K562 (cell line): ENCODE results near the gene NUP160. TPM values are rescaled to one million over a fixed set of nuclear protein-coding genes. Genes with fewer than 3 reads are reported as not detected.
A peak's percentile ranks its signal among the peaks of the same experiment; 100 is the strongest.

Experiments used
- ARID3A ChIP-seq: IDR thresholded peaks from 2 replicates; pipeline ENCODE4 v1.6.1; 2012; ENCODE audit warnings: low read depth, low read length, improper control_type of control experiment, borderline replicate concordance
- CBFA2T3 ChIP-seq: fragments of 450-650 bp; IDR thresholded peaks from 2 replicates; pipeline ENCODE4 v1.6.1; 2017
- CC2D1A ChIP-seq: fragments of 450-650 bp; IDR thresholded peaks from 2 replicates; pipeline ENCODE4 v1.6.1; 2017; ENCODE audit warnings: mild to moderate bottlenecking
- CEBPG ChIP-seq, 3 experiments: fragments of 200-800 bp in 1 of 3; sonication (Bioruptor generic) in 1 of 3; sonication (generic) in 1 of 3; formaldehyde crosslinking in 1 of 3; IDR thresholded peaks in 2 of 3; conservative IDR thresholded peaks in 1 of 3; 2 replicates each; pipeline versions ENCODE4 v1.6.1 to v1.8.0; 2016 to 2022; ENCODE audit warnings: missing compliant biosample characterization in 2 of 3, missing genetic modification characterization in 2 of 3, mild to moderate bottlenecking in 1 of 3, missing genetic modification reagents in 1 of 3
- FOXA1 ChIP-seq: fragments of 450-650 bp; IDR thresholded peaks from 2 replicates; pipeline ENCODE4 v1.6.1; 2016; ENCODE audit warnings: mild to moderate bottlenecking, borderline replicate concordance
- HNRNPUL1 ChIP-seq: fragments of 200-400 bp; formaldehyde crosslinking; IDR thresholded peaks from 2 replicates; pipeline ENCODE4 v1.6.1; 2017; ENCODE audit warnings: low read length
- MAFG ChIP-seq: fragments of 450-650 bp; conservative IDR thresholded peaks from 2 replicates; pipeline ENCODE4 v1.6.1; 2016; ENCODE audit warnings: missing genetic modification characterization, missing compliant biosample characterization
- MCM7 ChIP-seq, 2 experiments: fragments of 450-650 bp; IDR thresholded peaks; 2 replicates each; pipeline ENCODE4 v1.6.1; 2016 to 2018
- PHF20 ChIP-seq: fragments of 450-650 bp; IDR thresholded peaks from 2 replicates; pipeline ENCODE4 v1.6.1; 2018; ENCODE audit not compliant: partially characterized antibody
- PHF8 ChIP-seq: fragments of 200-600 bp; sonication (generic); IDR thresholded peaks from 2 replicates; pipeline ENCODE4 v1.6.1; 2012; ENCODE audit warnings: mixed run types, mild to moderate bottlenecking, inconsistent platforms, low read length, moderate library complexity, borderline replicate concordance
- PRPF4 ChIP-seq: fragments of 200-400 bp; formaldehyde crosslinking; IDR thresholded peaks from one replicate; pipeline ENCODE4 v1.6.1; 2017; ENCODE audit warnings: low read length, low read depth, mild to moderate bottlenecking; ENCODE audit not compliant: insufficient read depth, poor library complexity, severe bottlenecking
- PTTG1 ChIP-seq: fragments of 450-650 bp; IDR thresholded peaks from 2 replicates; pipeline ENCODE4 v1.6.1; 2016; ENCODE audit warnings: low read depth, mild to moderate bottlenecking, missing genetic modification characterization, missing compliant biosample characterization
- PURB ChIP-seq: sonication (generic); formaldehyde crosslinking; IDR thresholded peaks from 2 replicates; pipeline ENCODE4 v1.9.0; 2021; ENCODE audit warnings: low read depth, mild to moderate bottlenecking, missing genetic modification reagents
- RFX1 ChIP-seq: fragments of 450-650 bp; IDR thresholded peaks from 2 replicates; pipeline ENCODE4 v1.6.1; 2016; ENCODE audit warnings: mild to moderate bottlenecking, moderate library complexity
- TRIM28 ChIP-seq: fragments of 450-650 bp; IDR thresholded peaks from 2 replicates; pipeline ENCODE4 v1.6.1; 2017
- UBTF ChIP-seq, 2 experiments: IDR thresholded peaks; 2 replicates each; pipeline ENCODE4 v1.6.1; 2012; ENCODE audit warnings: improper control_type of control experiment in 2 of 2, low read depth in 2 of 2, low read length in 2 of 2, borderline replicate concordance in 1 of 2
- ZBTB17 ChIP-seq: fragments of 450-650 bp; formaldehyde crosslinking; IDR thresholded peaks from 2 replicates; pipeline ENCODE4 v1.4.0; 2020; ENCODE audit warnings: mild to moderate bottlenecking
- ZNF431 ChIP-seq: sonication (generic); formaldehyde crosslinking; IDR thresholded peaks from 2 replicates; pipeline ENCODE4 v1.8.0; 2022; ENCODE audit warnings: mild to moderate bottlenecking, missing genetic modification reagents
- ZNF696 ChIP-seq: fragments of 250-450 bp; sonication (Bioruptor Pico); conservative IDR thresholded peaks from 2 replicates; pipeline ENCODE4 v1.4.0; 2020; ENCODE audit warnings: mild to moderate bottlenecking, moderate library complexity
- polyA plus RNA-seq, 8 experiments: library from polyadenylated mRNA; depleted of rRNA in 4 of 8; stranded (reverse) in 5 of 8; unstranded in 3 of 8; fragments of >200 nt; fragmentation: Nextera tagmentation in 2 of 8; fragmentation: Illumina TruSeq in 1 of 8; extraction: Ambion mirVana in 2 of 8; extraction: Trizol in 1 of 8; gene quantifications; 2 replicates each; pipeline versions ENCODE4 v1.2.1 to v1.2.3, GENCODE V29; 2011 to 2014; ENCODE audit warnings: inconsistent platforms in 1 of 8, missing spikeins in 1 of 8
- total RNA-seq, 7 experiments: library from RNA; depleted of rRNA in 6 of 7; stranded (reverse); fragments of >200 nt in 6 of 7; fragmentation: Illumina TruSeq in 2 of 7; extraction: Trizol in 2 of 7; gene quantifications; 2 replicates each; pipeline versions ENCODE4 v1.2.1 to v1.2.3, GENCODE V29; 2011 to 2021; ENCODE audit warnings: low replicate concordance in 1 of 7
- TF ChIP-seq, protein P1 (sequence below): fragments of 450-650 bp; formaldehyde crosslinking; IDR thresholded peaks from 2 replicates; pipeline ENCODE4 v1.4.0; 2022; ENCODE audit warnings: missing genetic modification characterization
- TF ChIP-seq, protein P2 (sequence below): fragments of 250-450 bp; sonication (Bioruptor Pico); IDR thresholded peaks from 2 replicates; pipeline ENCODE4 v1.6.1; 2021; ENCODE audit warnings: mild to moderate bottlenecking
- TF ChIP-seq, protein P3 (sequence below): fragments of 450-650 bp; formaldehyde crosslinking; IDR thresholded peaks from 2 replicates; pipeline ENCODE4 v1.4.0; 2022; ENCODE audit warnings: mild to moderate bottlenecking, moderate library complexity

NUP160 gene
- total and polyA plus RNA-seq, 9 of the 15 experiments (the other 6 are each of a cell fraction or from before 2014, with no cell fraction given): 41.5 to 112 (median 65.0) TPM

DNA sequence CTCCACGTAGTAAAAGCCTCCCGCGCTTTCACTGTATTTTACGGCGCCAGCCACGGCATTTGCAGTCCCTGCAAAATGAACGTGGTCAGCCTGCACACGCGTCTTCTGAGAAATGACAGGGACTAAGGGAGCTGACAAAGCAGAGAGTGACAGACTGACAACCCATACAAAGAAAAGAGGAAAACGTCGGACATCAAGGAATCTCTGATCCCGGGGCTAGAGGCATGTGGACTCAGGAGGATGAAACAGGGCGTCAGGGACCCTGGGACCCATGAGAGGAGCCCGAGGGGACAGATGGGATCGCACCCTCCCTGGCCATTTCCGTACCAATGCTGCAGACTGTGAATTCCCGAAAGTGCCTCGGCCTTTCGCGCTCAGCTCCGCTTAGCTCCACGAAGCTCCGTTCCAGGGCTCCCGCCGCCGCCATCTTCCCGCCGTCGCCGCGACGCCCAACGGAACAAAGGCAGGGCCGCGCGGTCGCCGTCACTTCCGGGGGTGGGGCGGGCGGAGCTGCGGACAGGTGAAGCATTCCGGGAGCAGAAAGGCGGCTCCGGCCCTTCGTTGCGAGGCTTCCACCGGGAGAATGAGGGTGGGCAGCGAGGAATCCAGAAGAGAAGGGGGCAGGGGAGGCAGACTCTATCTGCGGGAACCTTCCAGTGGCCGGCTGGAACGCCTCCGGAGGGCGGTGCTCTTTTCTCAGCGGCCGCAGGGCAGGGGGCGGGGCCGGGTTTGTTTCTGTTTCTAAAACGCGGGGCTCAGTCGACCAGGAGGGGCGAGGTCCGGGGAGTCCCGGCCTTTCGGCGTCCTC lies at the start of gene NUP160 (continued):
- no peak for TF ChIP-seq MAFG (tag)
- no peak for TF ChIP-seq UBTF (IDR thresholded peaks at IDR 0.05; ENCODE audit: borderline replicate concordance in 1 of 2, low read depth in 2 of 2, low read length in 2 of 2)
- peak; percentile 86 for TF ChIP-seq PHF20
- TF ChIP-seq ZNF696: no peak
- TF ChIP-seq CEBPG (CRISPR knock-in tag; IDR thresholded peaks at IDR 0.05): no peak
- TF ChIP-seq CEBPG (tag; conservative IDR thresholded peaks at IDR 0.05 in 1 of 2, IDR thresholded peaks at IDR 0.05 in 1 of 2): no peak
- no peak for TF ChIP-seq CC2D1A
- no peak for TF ChIP-seq RFX1
- TF ChIP-seq ZBTB17 (CRISPR knock-in tag): no peak
- no peak for TF ChIP-seq ARID3A
- TF ChIP-seq FOXA1: no peak
- TF ChIP-seq CBFA2T3: no peak
- TF ChIP-seq MCM7 (IDR thresholded peaks at IDR 0.05): no peak
- no peak for TF ChIP-seq TRIM28
- TF ChIP-seq ZNF431 (CRISPR knock-in tag): 0 out of 2 replicates have a peak, but pooled peaks have one; percentile 29
- TF ChIP-seq HNRNPUL1: no peak
- TF ChIP-seq, protein P1, sequence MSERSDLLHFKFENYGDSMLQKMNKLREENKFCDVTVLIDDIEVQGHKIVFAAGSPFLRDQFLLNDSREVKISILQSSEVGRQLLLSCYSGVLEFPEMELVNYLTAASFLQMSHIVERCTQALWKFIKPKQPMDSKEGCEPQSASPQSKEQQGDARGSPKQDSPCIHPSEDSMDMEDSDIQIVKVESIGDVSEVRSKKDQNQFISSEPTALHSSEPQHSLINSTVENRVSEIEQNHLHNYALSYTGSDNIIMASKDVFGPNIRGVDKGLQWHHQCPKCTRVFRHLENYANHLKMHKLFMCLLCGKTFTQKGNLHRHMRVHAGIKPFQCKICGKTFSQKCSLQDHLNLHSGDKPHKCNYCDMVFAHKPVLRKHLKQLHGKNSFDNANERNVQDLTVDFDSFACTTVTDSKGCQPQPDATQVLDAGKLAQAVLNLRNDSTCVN: no peak
- no peak for TF ChIP-seq PTTG1 (tag)
- TF ChIP-seq, protein P2, sequence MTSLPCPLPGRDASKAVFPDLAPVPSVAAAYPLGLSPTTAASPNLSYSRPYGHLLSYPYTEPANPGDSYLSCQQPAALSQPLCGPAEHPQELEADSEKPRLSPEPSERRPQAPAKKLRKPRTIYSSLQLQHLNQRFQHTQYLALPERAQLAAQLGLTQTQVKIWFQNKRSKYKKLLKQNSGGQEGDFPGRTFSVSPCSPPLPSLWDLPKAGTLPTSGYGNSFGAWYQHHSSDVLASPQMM (CRISPR knock-in tag): no peak
- TF ChIP-seq PRPF4: no peak
- TF ChIP-seq PHF8: peak; percentile 98
- TF ChIP-seq, protein P3, sequence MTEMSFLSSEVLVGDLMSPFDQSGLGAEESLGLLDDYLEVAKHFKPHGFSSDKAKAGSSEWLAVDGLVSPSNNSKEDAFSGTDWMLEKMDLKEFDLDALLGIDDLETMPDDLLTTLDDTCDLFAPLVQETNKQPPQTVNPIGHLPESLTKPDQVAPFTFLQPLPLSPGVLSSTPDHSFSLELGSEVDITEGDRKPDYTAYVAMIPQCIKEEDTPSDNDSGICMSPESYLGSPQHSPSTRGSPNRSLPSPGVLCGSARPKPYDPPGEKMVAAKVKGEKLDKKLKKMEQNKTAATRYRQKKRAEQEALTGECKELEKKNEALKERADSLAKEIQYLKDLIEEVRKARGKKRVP (CRISPR knock-in tag): no peak
- no peak for TF ChIP-seq PURB
